Transverse colon (tissue), 4 donors: ENCODE results near the gene CCDC61.
A peak's percentile ranks its signal among the peaks of the same experiment; 100 is the strongest.

Source experiments
- CTCF ChIP-seq, 5 experiments: fragments of 200-600 bp in 3 of 5; fragments of 450-650 bp in 2 of 5; sonication (generic) in 3 of 5; IDR thresholded peaks; 1 replicate in 2 of 5; 2 replicates in 3 of 5; pipeline ENCODE4 v1.5.1; 2016 to 2017; ENCODE audit warnings: antibody characterized with exemption in 5 of 5, inconsistent platforms in 3 of 5, mild to moderate bottlenecking in 2 of 5, moderate library complexity in 1 of 5
- EP300 ChIP-seq: sonication (generic); formaldehyde crosslinking; IDR thresholded peaks from one replicate; pipeline ENCODE4 v1.6.1; 2017; ENCODE audit warnings: antibody characterized with exemption, low read depth
- POLR2AphosphoS5 ChIP-seq, 3 donors: sonication (generic); formaldehyde crosslinking; IDR thresholded peaks; one replicate each; pipeline ENCODE4 v1.6.1; 2016; ENCODE audit warnings: antibody characterized with exemption in 3 of 3

GRCh38 chr19:46016426-46017094, 21.3 kb downstream of the CCDC61 start:
- TF ChIP-seq CTCF (IDR thresholded peaks at IDR 0.05) (peak in 4 of 5 experiments; percentile 52 to 94 (median 88)), POLR2AphosphoS5 (IDR thresholded peaks at IDR 0.05) (no peak), EP300 (no peak)
